ENCODE data around the gene BPIFA2.
A peak's percentile ranks its signal among the peaks of the same experiment; 100 is the strongest.

Gene BPIFA2

GRCh38 chr20:33166533-33167113 is 1.3 kb upstream of the BPIFA2 start:
- Histone ChIP-seq H3K9me3 (ENCODE audit: insufficient read depth, low read depth, low read length) (peaks cover 17% of the 10 kb centered on the region; the same call in 1 of the 2 replicates), H3K4me2 (ENCODE audit: low read depth, low read length, poor library complexity, severe bottlenecking) (no peak overlapping the region), H3K4me1 (ENCODE audit: insufficient read depth, low read length, poor library complexity, severe bottlenecking) (no peaks in the 10 kb centered on the region), H3K79me2 (ENCODE audit: insufficient read depth, low read length) (no peaks in the 10 kb centered on the region), H3K36me3 (ENCODE audit: insufficient read depth, low read length) (no peaks in the 10 kb centered on the region), H3K9me2 (replicated peaks; ENCODE audit: low read depth, low read length) (no peaks in the 10 kb centered on the region), H3K9ac (ENCODE audit: low read depth, low read length, poor library complexity, severe bottlenecking) (no peak overlapping the region), H3K4me3 (ENCODE audit: low read length, poor library complexity, severe bottlenecking) (no peak overlapping the region), H4K20me1 (ENCODE audit: insufficient read depth, low read length, poor library complexity, severe bottlenecking) (no peaks in the 10 kb centered on the region), H2AFZ (ENCODE audit: low read length) (no peak overlapping the region), H3F3A (ENCODE audit: low read depth) (no peaks in the 10 kb centered on the region), H3K27me3 (ENCODE audit: insufficient read depth, low read length, poor library complexity, severe bottlenecking) (no peaks in the 10 kb centered on the region)
- no peak for TF ChIP-seq EZH2phosphoT487 (IDR thresholded peaks at IDR 0.05; ENCODE audit: borderline replicate concordance)
- TF ChIP-seq CTCF (conservative IDR thresholded peaks at IDR 0.05; ENCODE audit: low read length) = no peak

- no peak overlapping the region for H3K4me2 ChIP-seq (ENCODE audit: low read depth, low read length, poor library complexity, severe bottlenecking)
- H3K27me3 ChIP-seq (ENCODE audit: insufficient read depth, low read length, poor library complexity, severe bottlenecking) = no peaks in the 10 kb centered on the region
- H2AFZ ChIP-seq (ENCODE audit: low read length) = no peak overlapping the region
- peaks cover 17% of the 10 kb centered on the region; the same call in 1 of the 2 replicates for H3K9me3 ChIP-seq (ENCODE audit: insufficient read depth, low read depth, low read length)
- no peaks in the 10 kb centered on the region for H3F3A ChIP-seq (ENCODE audit: low read depth)
- no peaks in the 10 kb centered on the region for H3K36me3 ChIP-seq (ENCODE audit: insufficient read depth, low read length)
- H3K79me2 ChIP-seq (ENCODE audit: insufficient read depth, low read length) = no peaks in the 10 kb centered on the region
- H3K9ac ChIP-seq (ENCODE audit: low read depth, low read length, poor library complexity, severe bottlenecking) = no peak overlapping the region
- TF ChIP-seq EZH2phosphoT487 (IDR thresholded peaks at IDR 0.05; ENCODE audit: borderline replicate concordance) = no peak
- peak; percentile 69 for TF ChIP-seq CTCF (conservative IDR thresholded peaks at IDR 0.05; ENCODE audit: low read length)
- H4K20me1 ChIP-seq (ENCODE audit: insufficient read depth, low read length, poor library complexity, severe bottlenecking) = no peaks in the 10 kb centered on the region
- H3K4me1 ChIP-seq (ENCODE audit: insufficient read depth, low read length, poor library complexity, severe bottlenecking) = no peaks in the 10 kb centered on the region
- H3K9me2 ChIP-seq (replicated peaks; ENCODE audit: low read depth, low read length) = no peaks in the 10 kb centered on the region
- no peak overlapping the region for H3K4me3 ChIP-seq (ENCODE audit: low read length, poor library complexity, severe bottlenecking)
These were observed 1.3 kb downstream of the BPIFA2 start for GRCh38 chr20:33169176-33169794.

- TF ChIP-seq CTCF (conservative IDR thresholded peaks at IDR 0.05; ENCODE audit: low read length) = no peak
- no peaks in the 10 kb centered on the region for H3K27me3 ChIP-seq (ENCODE audit: insufficient read depth, low read length, poor library complexity, severe bottlenecking)
These were observed 4.8 kb downstream of the BPIFA2 start for GRCh38 chr20:33172781-33173180.

More at GRCh38 chr20:33172781-33173180, 4.8 kb downstream of the BPIFA2 start:
- Histone ChIP-seq H3K9me3 (ENCODE audit: insufficient read depth, low read depth, low read length) (peaks cover 10% of the 10 kb centered on the region; the same call in 1 of the 2 replicates), H3F3A (ENCODE audit: low read depth) (no peaks in the 10 kb centered on the region), H3K4me3 (ENCODE audit: low read length, poor library complexity, severe bottlenecking) (no peak overlapping the region), H3K4me1 (ENCODE audit: insufficient read depth, low read length, poor library complexity, severe bottlenecking) (no peaks in the 10 kb centered on the region), H3K36me3 (ENCODE audit: insufficient read depth, low read length) (no peaks in the 10 kb centered on the region), H2AFZ (ENCODE audit: low read length) (no peak overlapping the region), H3K4me2 (ENCODE audit: low read depth, low read length, poor library complexity, severe bottlenecking) (no peak overlapping the region), H3K79me2 (ENCODE audit: insufficient read depth, low read length) (no peaks in the 10 kb centered on the region), H3K9me2 (replicated peaks; ENCODE audit: low read depth, low read length) (no peaks in the 10 kb centered on the region), H4K20me1 (ENCODE audit: insufficient read depth, low read length, poor library complexity, severe bottlenecking) (no peaks in the 10 kb centered on the region), H3K9ac (ENCODE audit: low read depth, low read length, poor library complexity, severe bottlenecking) (no peak overlapping the region)

All from Loucy (cell line).